Liver (tissue), 9 donors: Measurements from ENCODE around the gene ARHGEF12. TPM values are rescaled to one million over a fixed set of nuclear protein-coding genes. Genes with fewer than 3 reads are reported as not detected.

Experiments
- DNase-seq: peaks from one replicate; pipeline ENCODE4 v3.0.0-alpha.2; 2017; ENCODE audit warnings: low spot score
- H3K27ac ChIP-seq, 2 donors: one replicate each; pipeline ENCODE4 v1.7.0; 2013; ENCODE audit warnings: inconsistent platforms in 2 of 2, low read length in 2 of 2, control low read depth in 1 of 2, low read depth in 1 of 2, mild to moderate bottlenecking in 1 of 2
- H3K27me3 ChIP-seq, 4 donors: one replicate each; pipeline versions ENCODE4 v1.6.1 to v1.7.0; 2013; ENCODE audit warnings: low read length in 3 of 4, inconsistent platforms in 1 of 4, mild to moderate bottlenecking in 1 of 4, moderate library complexity in 1 of 4; ENCODE audit not compliant: control insufficient read depth in 4 of 4, insufficient read depth in 4 of 4
- H3K36me3 ChIP-seq, 4 donors: one replicate each; pipeline versions ENCODE4 v1.6.1 to v1.7.0; 2013; ENCODE audit warnings: low read length in 3 of 4, mild to moderate bottlenecking in 3 of 4, low read depth in 1 of 4, moderate library complexity in 1 of 4; ENCODE audit not compliant: control insufficient read depth in 4 of 4, insufficient read depth in 3 of 4
- H3K4me1 ChIP-seq, 4 donors: one replicate each; pipeline versions ENCODE4 v1.6.1 to v1.7.0; 2013; ENCODE audit warnings: low read length in 3 of 4, mild to moderate bottlenecking in 3 of 4, moderate library complexity in 1 of 4; ENCODE audit not compliant: control insufficient read depth in 4 of 4, insufficient read depth in 4 of 4
- H3K4me3 ChIP-seq, 3 donors: one replicate each; pipeline versions ENCODE4 v1.6.1 to v1.7.0; 2013; ENCODE audit warnings: low read length in 3 of 3, control low read depth in 1 of 3, low read depth in 1 of 3, mild to moderate bottlenecking in 1 of 3
- H3K9ac ChIP-seq, 2 donors: one replicate each; pipeline ENCODE4 v1.7.0; 2013; ENCODE audit warnings: low read length in 2 of 2, mild to moderate bottlenecking in 2 of 2, moderate library complexity in 2 of 2, control low read depth in 1 of 2, low read depth in 1 of 2
- H3K9me3 ChIP-seq, 4 donors: one replicate each; pipeline versions ENCODE4 v1.6.1 to v1.7.0; 2013; ENCODE audit warnings: low read length in 3 of 4; ENCODE audit not compliant: control insufficient read depth in 4 of 4
- ATF3 ChIP-seq: IDR thresholded peaks from 2 replicates; pipeline ENCODE4 v1.6.1; 2016; ENCODE audit warnings: antibody characterized with exemption
- CTCF ChIP-seq: fragments of 150-350 bp; IDR thresholded peaks from 2 replicates; pipeline ENCODE4 v1.5.1; 2017; ENCODE audit warnings: improper control_type of control experiment, low read depth, low read length; ENCODE audit not compliant: missing input control
- FOXA1 ChIP-seq: IDR thresholded peaks from 2 replicates; pipeline ENCODE4 v1.6.1; 2016; ENCODE audit warnings: antibody characterized with exemption
- FOXA2 ChIP-seq: IDR thresholded peaks from 2 replicates; pipeline ENCODE4 v1.6.1; 2016; ENCODE audit warnings: antibody characterized with exemption
- GABPA ChIP-seq, 2 donors: IDR thresholded peaks in 1 of 2; conservative IDR thresholded peaks in 1 of 2; 2 replicates each; pipeline ENCODE4 v1.6.1; 2016; ENCODE audit warnings: antibody characterized with exemption in 2 of 2, mild to moderate bottlenecking in 1 of 2, moderate library complexity in 1 of 2
- HNF4G ChIP-seq: IDR thresholded peaks from 2 replicates; pipeline ENCODE4 v1.6.1; 2016; ENCODE audit warnings: antibody characterized with exemption
- JUND ChIP-seq, 2 donors: IDR thresholded peaks; 2 replicates each; pipeline ENCODE4 v1.6.1; 2016; ENCODE audit warnings: antibody characterized with exemption in 2 of 2
- NR2F2 ChIP-seq: IDR thresholded peaks from 2 replicates; pipeline ENCODE4 v1.6.1; 2016; ENCODE audit warnings: antibody characterized with exemption
- RAD21 ChIP-seq, 2 donors: IDR thresholded peaks; 2 replicates each; pipeline ENCODE4 v1.6.1; 2016; ENCODE audit warnings: antibody characterized with exemption in 2 of 2, mild to moderate bottlenecking in 2 of 2
- REST ChIP-seq: IDR thresholded peaks from 2 replicates; pipeline ENCODE4 v1.6.1; 2016; ENCODE audit warnings: antibody characterized with exemption, mild to moderate bottlenecking
- SP1 ChIP-seq: IDR thresholded peaks from 2 replicates; pipeline ENCODE4 v1.6.1; 2018; ENCODE audit warnings: antibody characterized with exemption, mild to moderate bottlenecking
- TAF1 ChIP-seq: conservative IDR thresholded peaks from 2 replicates; pipeline ENCODE4 v1.6.1; 2016; ENCODE audit warnings: antibody characterized with exemption, mild to moderate bottlenecking
- YY1 ChIP-seq: IDR thresholded peaks from 2 replicates; pipeline ENCODE4 v1.6.1; 2016; ENCODE audit warnings: antibody characterized with exemption, mild to moderate bottlenecking
- WGBS: extraction: QIAGEN DNeasy Blood & Tissue Kit; methylation state at CpG from one replicate; pipeline ENCODE4 v1.1.7; 2013; 5-methylcytosine and 5-hydroxymethylcytosine counted together
- polyA plus RNA-seq, 2 donors: library from polyadenylated mRNA; stranded (reverse) in 1 of 2; unstranded in 1 of 2; fragments of 200-250 nt in 1 of 2; fragments of >200 nt in 1 of 2; fragmentation: Nextera tagmentation in 1 of 2; extraction: Ambion mirVana in 1 of 2; gene quantifications; one replicate each; pipeline versions ENCODE4 v1.2.1 to v1.2.3, GENCODE V29; 2013 to 2015
- total RNA-seq, 2 donors: library from RNA; depleted of rRNA; stranded (reverse); fragments of >200 nt; gene quantifications; one replicate each; pipeline ENCODE4 v1.2.3, GENCODE V29; 2014
- TF ChIP-seq, protein P1 (sequence below): IDR thresholded peaks from 2 replicates; pipeline ENCODE4 v1.6.1; 2016; ENCODE audit warnings: antibody characterized with exemption
- donor health status: healthy.
- donor health status: healthy.
- donor health status: healthy.
- donor health status: healthy.
- donor health status: healthy.

ARHGEF12 gene
- total and polyA plus RNA-seq, 4 donors, result 28.0 to 169 (median 53.9) TPM

GRCh38 chr11:120536797-120537169, 200.6 kb downstream of the ARHGEF12 start:
- TF ChIP-seq CTCF (no peak), REST (no peak), FOXA1 (no peak), HNF4G (no peak)
- Histone ChIP-seq H3K4me3 (no peak overlapping the region), H3K27ac (no peak overlapping the region), H3K9ac (no peak overlapping the region), H3K36me3 (no peaks in the 10 kb centered on the region), H3K4me1 (no peaks in the 10 kb centered on the region), H3K9me3 (peaks cover 0 to 5% (median under 1%) of the 10 kb centered on the region in 4 donors), H3K27me3 (no peaks in the 10 kb centered on the region)
- no peak for DNase-seq
- 86% methylated on average over 11 of the region's 11 CpGs for WGBS

GRCh38 chr11:120537996-120538395, 201.8 kb downstream of the ARHGEF12 start:
- H3K27me3 ChIP-seq, result no peaks in the 10 kb centered on the region
- no peak overlapping the region for H3K9ac ChIP-seq
- H3K4me1 ChIP-seq, result no peaks in the 10 kb centered on the region
- H3K27ac ChIP-seq, result no peak overlapping the region
- DNase-seq, result no peak
- WGBS, result 95% methylated on average over 12 of the region's 12 CpGs
- H3K36me3 ChIP-seq, result no peaks in the 10 kb centered on the region
- TF ChIP-seq JUND (IDR thresholded peaks at IDR 0.05) (no peak), RAD21 (IDR thresholded peaks at IDR 0.05) (no peak), REST (no peak), ATF3 (no peak), GABPA (IDR thresholded peaks at IDR 0.05 in 1 of 2, conservative IDR thresholded peaks at IDR 0.05 in 1 of 2) (no peak), TAF1 (no peak), NR2F2 (no peak), SP1 (no peak), CTCF (no peak), YY1 (no peak), FOXA2 (no peak)
- TF ChIP-seq, protein P1, sequence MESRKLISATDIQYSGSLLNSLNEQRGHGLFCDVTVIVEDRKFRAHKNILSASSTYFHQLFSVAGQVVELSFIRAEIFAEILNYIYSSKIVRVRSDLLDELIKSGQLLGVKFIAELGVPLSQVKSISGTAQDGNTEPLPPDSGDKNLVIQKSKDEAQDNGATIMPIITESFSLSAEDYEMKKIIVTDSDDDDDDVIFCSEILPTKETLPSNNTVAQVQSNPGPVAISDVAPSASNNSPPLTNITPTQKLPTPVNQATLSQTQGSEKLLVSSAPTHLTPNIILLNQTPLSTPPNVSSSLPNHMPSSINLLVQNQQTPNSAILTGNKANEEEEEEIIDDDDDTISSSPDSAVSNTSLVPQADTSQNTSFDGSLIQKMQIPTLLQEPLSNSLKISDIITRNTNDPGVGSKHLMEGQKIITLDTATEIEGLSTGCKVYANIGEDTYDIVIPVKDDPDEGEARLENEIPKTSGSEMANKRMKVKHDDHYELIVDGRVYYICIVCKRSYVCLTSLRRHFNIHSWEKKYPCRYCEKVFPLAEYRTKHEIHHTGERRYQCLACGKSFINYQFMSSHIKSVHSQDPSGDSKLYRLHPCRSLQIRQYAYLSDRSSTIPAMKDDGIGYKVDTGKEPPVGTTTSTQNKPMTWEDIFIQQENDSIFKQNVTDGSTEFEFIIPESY, result no peak
- peaks cover 0 to 12% (median 1%) of the 10 kb centered on the region in 4 donors for H3K9me3 ChIP-seq
- no peak overlapping the region for H3K4me3 ChIP-seq
